Body of pancreas (tissue), 4 donors: ENCODE results near the gene AGAP1.

Experiments used
- POLR2A ChIP-seq, 3 donors: fragments of 450-650 bp; IDR thresholded peaks; one replicate each; pipeline ENCODE4 v1.6.1; 2016; ENCODE audit warnings: antibody characterized with exemption in 3 of 3, mild to moderate bottlenecking in 2 of 3
- TF ChIP-seq, protein P1 (sequence below), 7 experiments: fragments of 450-650 bp in 4 of 7; fragments of 200-600 bp in 3 of 7; sonication (generic) in 3 of 7; IDR thresholded peaks; one replicate each; pipeline ENCODE4 v1.5.1; 2016 to 2019; ENCODE audit warnings: antibody characterized with exemption in 7 of 7

DNA sequence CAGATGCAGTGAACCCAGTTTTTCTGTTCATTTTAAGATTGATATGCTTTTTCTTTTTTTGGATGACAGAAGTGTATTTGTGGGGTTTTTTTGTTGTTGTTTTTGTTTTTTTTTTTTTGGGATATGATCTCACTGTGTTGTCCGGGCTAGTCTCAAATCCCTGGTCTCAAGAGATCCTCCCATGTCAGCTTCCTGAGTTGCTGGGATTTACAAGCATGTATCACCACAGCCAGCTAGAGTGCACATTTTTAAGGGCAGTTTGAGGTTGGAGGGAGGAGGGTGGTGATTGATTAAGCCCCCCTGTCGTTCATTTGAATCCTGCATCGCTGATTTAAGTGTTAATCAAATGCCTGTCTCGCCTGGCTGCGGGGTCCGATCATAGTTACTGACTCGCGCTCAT, 485.2 kb downstream of the AGAP1 start:
- TF ChIP-seq POLR2A (IDR thresholded peaks at IDR 0.05), result no peak
- TF ChIP-seq, protein P1, sequence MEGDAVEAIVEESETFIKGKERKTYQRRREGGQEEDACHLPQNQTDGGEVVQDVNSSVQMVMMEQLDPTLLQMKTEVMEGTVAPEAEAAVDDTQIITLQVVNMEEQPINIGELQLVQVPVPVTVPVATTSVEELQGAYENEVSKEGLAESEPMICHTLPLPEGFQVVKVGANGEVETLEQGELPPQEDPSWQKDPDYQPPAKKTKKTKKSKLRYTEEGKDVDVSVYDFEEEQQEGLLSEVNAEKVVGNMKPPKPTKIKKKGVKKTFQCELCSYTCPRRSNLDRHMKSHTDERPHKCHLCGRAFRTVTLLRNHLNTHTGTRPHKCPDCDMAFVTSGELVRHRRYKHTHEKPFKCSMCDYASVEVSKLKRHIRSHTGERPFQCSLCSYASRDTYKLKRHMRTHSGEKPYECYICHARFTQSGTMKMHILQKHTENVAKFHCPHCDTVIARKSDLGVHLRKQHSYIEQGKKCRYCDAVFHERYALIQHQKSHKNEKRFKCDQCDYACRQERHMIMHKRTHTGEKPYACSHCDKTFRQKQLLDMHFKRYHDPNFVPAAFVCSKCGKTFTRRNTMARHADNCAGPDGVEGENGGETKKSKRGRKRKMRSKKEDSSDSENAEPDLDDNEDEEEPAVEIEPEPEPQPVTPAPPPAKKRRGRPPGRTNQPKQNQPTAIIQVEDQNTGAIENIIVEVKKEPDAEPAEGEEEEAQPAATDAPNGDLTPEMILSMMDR (IDR thresholded peaks at IDR 0.05), result no peak
